ENCODE measurements around the gene PPARG. TPM values are rescaled to one million over a fixed set of nuclear protein-coding genes. Genes with fewer than 3 reads are reported as not detected.

PPARG gene
- total and polyA plus RNA-seq, 2 donors (not counting 3 experiments of a cell fraction or from before 2014, with no cell fraction given), result 0.15 to 1.3 TPM

DNA sequence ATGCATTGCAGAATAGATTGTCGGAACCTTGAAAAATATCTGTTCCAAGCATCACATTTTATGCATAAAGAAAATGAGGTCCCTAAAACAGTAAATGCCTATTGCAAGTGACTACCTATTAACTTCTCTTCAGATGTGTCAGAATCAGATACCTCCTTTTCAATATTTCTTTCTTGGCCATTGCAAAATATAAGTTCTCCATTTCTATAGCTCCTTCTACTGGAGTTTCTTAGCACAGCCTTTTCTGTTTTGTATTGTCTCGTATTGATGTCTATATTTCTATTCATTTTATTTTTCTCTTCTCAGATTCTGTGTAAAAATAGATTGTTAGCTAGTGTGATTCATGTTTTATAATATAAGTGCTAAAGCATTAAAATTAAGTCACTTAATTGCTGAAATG, 63.4 kb downstream of the PPARG start:
- BruUV-seq (replicated peaks), result no TSS peak
- H3K9ac ChIP-seq (replicated peaks; ENCODE audit: extremely low read depth, insufficient read depth, low read length), result no peak overlapping the region
- TF ChIP-seq CTCF (IDR thresholded peaks at IDR 0.05; ENCODE audit: extremely low read depth in 1 of 2, insufficient read depth in 1 of 2, low read depth in 1 of 2, low read length in 2 of 2) (no peak), POLR2A (IDR thresholded peaks at IDR 0.05; ENCODE audit: low read depth, low read length) (no peak), EZH2 (IDR thresholded peaks at IDR 0.05; ENCODE audit: borderline replicate concordance, low read depth, low read length, severe bottlenecking) (no peak), JUN (IDR thresholded peaks at IDR 0.05; ENCODE audit: borderline replicate concordance, insufficient read depth, insufficient read length, low read depth) (no peak), GATA2 (IDR thresholded peaks at IDR 0.05; ENCODE audit: insufficient read depth, insufficient read length, low read depth, low read length) (no peak), MYC (IDR thresholded peaks at IDR 0.05; ENCODE audit: low read depth, low read length) (no peak), FOS (IDR thresholded peaks at IDR 0.05; ENCODE audit: borderline replicate concordance, insufficient read depth, low read length) (no peak), MAX (IDR thresholded peaks at IDR 0.05; ENCODE audit: insufficient read depth, insufficient read length) (no peak), POLR2AphosphoS5 (IDR thresholded peaks at IDR 0.05; ENCODE audit: insufficient read depth, low read depth, low read length) (no peak)
- no peaks in the 10 kb centered on the region for H4K20me1 ChIP-seq (replicated peaks; ENCODE audit: control insufficient read depth, extremely low read depth, insufficient read depth, low read length)
- H3K9me3 ChIP-seq (replicated peaks; ENCODE audit: control insufficient read depth, insufficient read depth, low read length), result no peaks in the 10 kb centered on the region
- no peak overlapping the region for H2AFZ ChIP-seq (ENCODE audit: low read depth, low read length)
- no peak overlapping the region for H3K4me2 ChIP-seq (ENCODE audit: insufficient read depth, low read length)
- DNase-seq (ENCODE audit: low read depth, low spot score) (no peak), FAIRE-seq (no peak)
- H3K9me1 ChIP-seq (replicated peaks; ENCODE audit: control insufficient read depth, extremely low read depth, insufficient read depth, low read length), result no peaks in the 10 kb centered on the region
- ChIA-PET CTCF (interaction anchor here (1.0 kb wide), 2 partner anchors 18 to 46 kb away, joined by 3 read pairs; no protein-coding TSS in a partner anchor), POLR2A (no interaction called here)
- H3K4me1 ChIP-seq (ENCODE audit: control insufficient read depth, extremely low read depth, insufficient read depth, low read length), result no peaks in the 10 kb centered on the region
- H3K4me3 ChIP-seq (replicated peaks in 1 of 3; ENCODE audit: insufficient read depth in 1 of 3, low read depth in 1 of 3, low read length in 3 of 3), result no peak overlapping the region
- intact Hi-C loops (cut with micrococcal nuclease) (loop anchor here (5.0 kb wide), 1 partner anchor 160 kb away; no protein-coding TSS in a partner anchor), dilution Hi-C loops (cut with MboI; ENCODE audit: extremely low pct_ligation_motif_present, low sequenced_read_pairs) (no loop called here)
- H3K27ac ChIP-seq (ENCODE audit: insufficient read depth, low read depth, low read length), result no peak overlapping the region
- H3K79me2 ChIP-seq (ENCODE audit: control insufficient read depth, insufficient read depth, low read length), result no peaks in the 10 kb centered on the region
- H3K36me3 ChIP-seq (ENCODE audit: control insufficient read depth in 2 of 2, extremely low read depth in 1 of 2, insufficient read depth in 2 of 2, low read length in 2 of 2), result no peaks in the 10 kb centered on the region
- peaks cover 4 to 11% of the 10 kb centered on the region in 2 experiments for H3K27me3 ChIP-seq (ENCODE audit: control insufficient read depth in 2 of 2, insufficient read depth in 2 of 2, low read length in 2 of 2)

All from endothelial cell of umbilical vein (primary cell).